ENCODE data around the gene PDSS2.
"Not testable (repeated sequence)": the region's sequence is repeated elsewhere in the genome, so short reads cannot be mapped to it uniquely, and the experiment has no call there.

The PDSS2 gene

GRCh38 chr6:107152638-107153430 lies 306.5 kb downstream of the PDSS2 start:
- DNase-seq = no peak

- no peak for DNase-seq
Measured at GRCh38 chr6:107144666-107145065, 314.7 kb downstream of the PDSS2 start.

GRCh38 chr6:107144014-107144413 lies 315.4 kb downstream of the PDSS2 start:
- no peak for DNase-seq

GRCh38 chr6:107140581-107140980 lies 318.8 kb downstream of the PDSS2 start:
- no peak for DNase-seq

- DNase-seq = not testable (repeated sequence)
Measured at GRCh38 chr6:107136324-107136723, 323.0 kb downstream of the PDSS2 start.

- not testable (repeated sequence) for DNase-seq
Measured at GRCh38 chr6:107135048-107135680, 324.2 kb downstream of the PDSS2 start.

GRCh38 chr6:107132330-107132954 lies 326.9 kb downstream of the PDSS2 start:
- peak; percentile 35 for DNase-seq

- DNase-seq = peak; percentile 24
Measured at GRCh38 chr6:107129370-107129925, 329.9 kb downstream of the PDSS2 start.

GRCh38 chr6:107128577-107128976 lies 330.8 kb downstream of the PDSS2 start:
- no peak for DNase-seq

GRCh38 chr6:107128175-107128574 lies 331.2 kb downstream of the PDSS2 start:
- DNase-seq = no peak

GRCh38 chr6:107125771-107126170 lies 333.6 kb downstream of the PDSS2 start:
- no peak for DNase-seq

- DNase-seq = no peak
Measured at GRCh38 chr6:107124934-107125348, 334.4 kb downstream of the PDSS2 start.

GRCh38 chr6:107123501-107123900 lies 335.9 kb downstream of the PDSS2 start:
- DNase-seq = no peak

GRCh38 chr6:107122748-107123147 lies 336.6 kb downstream of the PDSS2 start:
- no peak for DNase-seq

- no peak for DNase-seq
Measured at GRCh38 chr6:107121964-107122495, 337.3 kb downstream of the PDSS2 start.

- DNase-seq = no peak
Measured at GRCh38 chr6:107121266-107121665, 338.1 kb downstream of the PDSS2 start.

GRCh38 chr6:107120404-107120803 lies 339.0 kb downstream of the PDSS2 start:
- DNase-seq = no peak

GRCh38 chr6:107118976-107119375 lies 340.4 kb downstream of the PDSS2 start:
- DNase-seq = no peak

- DNase-seq = not testable (repeated sequence)
Measured at GRCh38 chr6:107118540-107118939, 340.8 kb downstream of the PDSS2 start.

GRCh38 chr6:107116931-107117330 lies 342.4 kb downstream of the PDSS2 start:
- no peak for DNase-seq

- no peak for DNase-seq
Measured at GRCh38 chr6:107116328-107116892, 343.0 kb downstream of the PDSS2 start.

- peak; percentile 74 for DNase-seq
Measured at GRCh38 chr6:107115695-107116327, 343.6 kb downstream of the PDSS2 start.
